ENCODE measurements around the gene ZNRF3. TPM values are rescaled to one million over a fixed set of nuclear protein-coding genes. Genes with fewer than 3 reads are reported as not detected.

Gene ZNRF3
- total RNA-seq, 3 donors from 2014 or later = 5.5 to 10.6 (median 5.8) TPM

DNA sequence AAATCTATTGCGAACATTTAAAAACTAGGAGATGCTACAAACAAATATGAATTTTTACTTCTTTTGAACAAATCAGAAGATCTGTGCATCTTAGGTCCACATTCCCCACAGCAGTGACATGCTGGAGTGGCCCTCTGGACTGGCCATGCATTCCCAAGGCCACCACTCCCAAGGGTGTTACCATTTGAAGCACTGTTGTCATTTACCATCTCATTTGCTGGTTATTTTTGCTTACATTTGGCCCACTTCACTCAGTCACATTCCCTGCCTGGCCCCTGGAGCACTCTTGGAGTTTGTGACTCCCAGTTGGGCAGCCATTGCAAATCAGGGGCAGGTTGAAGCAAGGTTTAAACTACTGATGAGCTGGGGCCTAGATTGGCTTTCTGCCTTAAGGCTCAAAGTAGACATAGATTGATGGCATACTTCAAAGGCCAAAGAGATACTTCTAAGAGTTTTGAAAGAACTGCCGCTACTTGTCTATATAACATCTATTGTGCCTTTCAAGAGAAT, 8.5 kb upstream of the ZNRF3 start:
- ATAC-seq (no peak), DNase-seq (no peak)
- Histone ChIP-seq H3K9me3 (no peaks in the 10 kb centered on the region), H3K4me3 (no peak overlapping the region), H3K4me1 (ENCODE audit: low read depth) (no peaks in the 10 kb centered on the region), H3K36me3 (ENCODE audit: low read depth) (no peaks in the 10 kb centered on the region)
- TF ChIP-seq, protein P1, sequence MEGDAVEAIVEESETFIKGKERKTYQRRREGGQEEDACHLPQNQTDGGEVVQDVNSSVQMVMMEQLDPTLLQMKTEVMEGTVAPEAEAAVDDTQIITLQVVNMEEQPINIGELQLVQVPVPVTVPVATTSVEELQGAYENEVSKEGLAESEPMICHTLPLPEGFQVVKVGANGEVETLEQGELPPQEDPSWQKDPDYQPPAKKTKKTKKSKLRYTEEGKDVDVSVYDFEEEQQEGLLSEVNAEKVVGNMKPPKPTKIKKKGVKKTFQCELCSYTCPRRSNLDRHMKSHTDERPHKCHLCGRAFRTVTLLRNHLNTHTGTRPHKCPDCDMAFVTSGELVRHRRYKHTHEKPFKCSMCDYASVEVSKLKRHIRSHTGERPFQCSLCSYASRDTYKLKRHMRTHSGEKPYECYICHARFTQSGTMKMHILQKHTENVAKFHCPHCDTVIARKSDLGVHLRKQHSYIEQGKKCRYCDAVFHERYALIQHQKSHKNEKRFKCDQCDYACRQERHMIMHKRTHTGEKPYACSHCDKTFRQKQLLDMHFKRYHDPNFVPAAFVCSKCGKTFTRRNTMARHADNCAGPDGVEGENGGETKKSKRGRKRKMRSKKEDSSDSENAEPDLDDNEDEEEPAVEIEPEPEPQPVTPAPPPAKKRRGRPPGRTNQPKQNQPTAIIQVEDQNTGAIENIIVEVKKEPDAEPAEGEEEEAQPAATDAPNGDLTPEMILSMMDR (IDR thresholded peaks at IDR 0.05) = no peak
- intact Hi-C loops (cut with DNase I, micrococcal nuclease) = no loop called here

DNA sequence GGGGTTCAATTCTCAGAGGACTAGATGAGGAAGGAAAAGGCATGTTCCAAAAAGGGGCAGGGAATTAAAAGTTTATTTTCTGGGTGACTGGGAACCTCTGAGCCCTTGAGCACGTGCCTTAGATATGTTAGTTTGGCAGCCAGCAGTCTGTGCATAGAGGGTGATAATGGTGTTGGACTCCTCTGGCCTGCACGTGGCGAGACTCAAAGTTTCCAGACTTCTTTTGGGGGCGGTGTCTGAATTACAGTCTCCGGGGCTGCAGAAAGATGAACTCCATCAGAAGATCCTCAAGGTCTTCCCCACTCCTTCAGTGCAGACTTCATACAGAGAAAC, 861 bp upstream of the ZNRF3 start:
- TF ChIP-seq, protein P1 (IDR thresholded peaks at IDR 0.05) = no peak
- peak overlapping the region; percentile 12 for H3K4me3 ChIP-seq
- peaks cover 16% of the 10 kb centered on the region for H3K4me1 ChIP-seq (ENCODE audit: low read depth)
- no peaks in the 10 kb centered on the region for H3K36me3 ChIP-seq (ENCODE audit: low read depth)
- no peaks in the 10 kb centered on the region for H3K9me3 ChIP-seq
- intact Hi-C loops (cut with DNase I, micrococcal nuclease) = no loop called here
- DNase-seq = no peak
- no peak for ATAC-seq

DNA sequence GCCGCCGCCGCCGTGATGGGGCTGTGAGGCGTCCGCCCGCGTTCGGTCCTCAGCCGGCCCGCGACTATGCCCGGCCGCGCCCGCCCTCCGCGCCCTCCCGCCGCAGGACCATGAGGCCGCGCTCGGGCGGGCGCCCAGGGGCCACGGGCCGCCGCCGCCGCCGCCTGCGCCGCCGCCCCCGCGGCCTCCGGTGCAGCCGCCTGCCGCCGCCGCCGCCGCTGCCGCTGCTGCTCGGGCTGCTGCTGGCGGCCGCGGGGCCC, 215 bp downstream of the ZNRF3 start:
- Histone ChIP-seq H3K4me1 (ENCODE audit: low read depth) (peaks cover 16% of the 10 kb centered on the region), H3K9me3 (no peaks in the 10 kb centered on the region), H3K36me3 (ENCODE audit: low read depth) (no peaks in the 10 kb centered on the region), H3K4me3 (peak overlapping the region; percentile 42)
- DNase-seq (no peak), ATAC-seq (no peak)
- TF ChIP-seq, protein P1 (IDR thresholded peaks at IDR 0.05) = no peak
- intact Hi-C loops (cut with DNase I, micrococcal nuclease) = no loop called here

DNA sequence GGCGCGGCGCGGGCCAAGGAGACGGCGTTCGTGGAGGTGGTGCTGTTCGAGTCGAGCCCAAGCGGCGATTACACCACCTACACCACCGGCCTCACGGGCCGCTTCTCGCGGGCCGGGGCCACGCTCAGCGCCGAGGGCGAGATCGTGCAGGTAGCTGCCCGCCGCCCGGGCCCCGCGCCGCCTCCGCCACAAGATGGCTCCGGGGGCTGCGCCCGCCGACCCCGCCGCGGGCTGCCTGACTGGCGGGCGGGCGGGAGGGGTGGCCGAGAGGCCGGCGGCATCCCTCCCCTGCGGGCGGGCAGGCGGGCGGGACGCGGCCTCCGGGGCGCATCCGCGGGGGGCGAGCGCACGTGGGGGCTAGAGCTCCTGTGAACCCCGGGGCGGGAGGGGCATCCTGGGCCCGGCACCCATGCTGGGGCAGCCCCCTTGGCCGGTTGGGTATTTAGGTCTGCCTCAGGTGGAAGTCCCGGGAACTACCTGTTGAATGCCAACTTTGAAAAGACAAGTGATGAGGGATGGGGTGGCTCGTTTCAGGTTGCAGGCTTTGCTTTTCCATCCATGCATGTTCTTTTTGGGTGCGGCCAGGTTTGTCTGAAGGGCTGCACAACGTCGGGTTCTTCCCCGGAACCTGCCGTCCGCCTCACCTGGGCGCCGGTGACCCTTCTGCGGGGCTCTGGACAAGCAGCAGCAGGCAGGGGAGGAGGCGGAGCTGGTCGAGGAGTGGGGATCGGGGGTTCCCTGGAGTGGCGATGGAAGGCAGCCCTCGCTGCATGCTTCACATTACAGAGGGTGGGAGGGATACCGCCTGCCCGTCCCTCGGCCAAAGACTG, 760 bp downstream of the ZNRF3 start:
- Histone ChIP-seq H3K9me3 (no peaks in the 10 kb centered on the region), H3K4me1 (ENCODE audit: low read depth) (peaks cover 16% of the 10 kb centered on the region), H3K36me3 (ENCODE audit: low read depth) (no peaks in the 10 kb centered on the region), H3K4me3 (peak overlapping the region; percentile 42)
- TF ChIP-seq, protein P1 (IDR thresholded peaks at IDR 0.05) = no peak
- ATAC-seq (no peak), DNase-seq (peak; percentile 43 to 67 (median 66))
- intact Hi-C loops (cut with DNase I, micrococcal nuclease) = no loop called here

DNA sequence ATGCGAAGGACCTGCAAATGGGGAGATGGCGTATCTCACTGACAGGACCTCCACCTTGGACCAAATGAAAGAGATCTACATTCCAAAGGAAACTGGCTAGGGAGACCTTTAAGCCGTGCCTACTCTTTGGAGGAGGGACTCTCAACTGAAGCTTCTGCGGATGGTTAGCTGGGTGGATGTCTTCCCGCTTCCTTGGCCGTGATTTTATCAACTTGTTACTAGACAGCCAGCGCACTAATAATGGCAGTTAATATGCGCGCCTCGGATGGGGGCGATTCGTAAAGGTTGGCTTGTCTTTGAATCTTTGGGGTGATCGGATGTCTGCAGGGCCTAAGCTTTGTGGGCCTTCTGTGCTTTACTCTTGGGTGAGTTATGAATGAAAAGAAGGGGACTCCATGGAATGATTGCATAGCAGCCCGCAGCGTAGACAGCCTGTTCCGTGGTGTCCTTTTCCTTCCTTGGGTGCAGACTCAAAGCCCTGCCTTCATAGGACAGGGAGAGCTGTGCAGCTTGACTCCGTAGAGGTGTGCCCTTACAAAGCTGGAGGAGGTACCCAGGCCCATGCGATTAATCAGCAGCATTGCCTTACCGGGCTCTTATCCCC, 1.5 kb downstream of the ZNRF3 start:
- intact Hi-C loops (cut with DNase I, micrococcal nuclease) = no loop called here
- Histone ChIP-seq H3K4me3 (no peak overlapping the region), H3K4me1 (ENCODE audit: low read depth) (peaks cover 16% of the 10 kb centered on the region), H3K36me3 (ENCODE audit: low read depth) (no peaks in the 10 kb centered on the region), H3K9me3 (no peaks in the 10 kb centered on the region)
- TF ChIP-seq, protein P1 (IDR thresholded peaks at IDR 0.05) = no peak
- ATAC-seq = no peak
- no peak for DNase-seq

All from mucosa of descending colon (tissue), 3 donors.